Measurements from ENCODE around the gene GIT1. TPM values are rescaled to one million over a fixed set of nuclear protein-coding genes. Genes with fewer than 3 reads are reported as not detected.

The GIT1 gene
- total and polyA plus RNA-seq, 9 of the 15 experiments (the other 6 are each of a cell fraction or from before 2014, with no cell fraction given) = 0.35 to 35.3 (median 17.1) TPM

GRCh38 chr17:29546830-29547229 lies 42.6 kb downstream of the GIT1 start (continued):
- TF ChIP-seq CEBPZ (IDR thresholded peaks at IDR 0.05; ENCODE audit: borderline replicate concordance, low read depth, low read length) (no peak), FIP1L1 (IDR thresholded peaks at IDR 0.05; ENCODE audit: low read depth, low read length, poor library complexity, severe bottlenecking) (no peak), NKRF (IDR thresholded peaks at IDR 0.05; ENCODE audit: borderline replicate concordance) (no peak), ZBTB33 (CRISPR knock-in tag; IDR thresholded peaks at IDR 0.05) (no peak), GTF2A2 (tag; IDR thresholded peaks at IDR 0.05) (no peak), CEBPB (tag; IDR thresholded peaks at IDR 0.05) (peak; percentile 82)

Data from K562 (cell line).